Neuronal stem cell (in vitro differentiated cells): Measurements from ENCODE around the gene CDH2.

ENCODE experiments used
- DNase-seq: peaks from one replicate; pipeline ENCODE4 v3.0.0-alpha.2; 2013; ENCODE audit warnings: low spot score
- H2AFZ ChIP-seq: one replicate; pipeline ENCODE4 v1.6.1; 2013; ENCODE audit warnings: mild to moderate bottlenecking, low read length, inconsistent platforms
- H2AK5ac ChIP-seq: 2 replicates; pipeline ENCODE4 v1.6.1; 2013; ENCODE audit warnings: low read depth, mild to moderate bottlenecking, inconsistent platforms, low read length, moderate library complexity, mixed read lengths
- H2BK120ac ChIP-seq: 2 replicates; pipeline ENCODE4 v1.6.1; 2013; ENCODE audit warnings: low read depth, mild to moderate bottlenecking, inconsistent platforms, low read length, moderate library complexity, mixed read lengths
- H2BK12ac ChIP-seq: one replicate; pipeline ENCODE4 v1.6.1; 2013; ENCODE audit warnings: low read length, inconsistent platforms
- H2BK15ac ChIP-seq: 2 replicates; pipeline ENCODE4 v1.6.1; 2013; ENCODE audit warnings: mild to moderate bottlenecking, low read length, inconsistent platforms, mixed read lengths
- H2BK5ac ChIP-seq: one replicate; pipeline ENCODE4 v1.6.1; 2013; ENCODE audit warnings: inconsistent platforms, mild to moderate bottlenecking, low read length, moderate library complexity
- H3K14ac ChIP-seq: one replicate; pipeline ENCODE4 v1.6.1; 2013; ENCODE audit warnings: low read length, inconsistent platforms
- H3K18ac ChIP-seq: 2 replicates; pipeline ENCODE4 v1.6.1; 2013; ENCODE audit warnings: low read length, inconsistent platforms
- H3K23ac ChIP-seq: 2 replicates; pipeline ENCODE4 v1.6.1; 2013; ENCODE audit warnings: low read depth, mild to moderate bottlenecking, mixed read lengths, low read length, inconsistent platforms; ENCODE audit not compliant: poor library complexity
- H3K27ac ChIP-seq: replicated peaks from 3 replicates; pipeline ENCODE4 v1.5.1; 2013; ENCODE audit warnings: low read length, inconsistent platforms
- H3K27me3 ChIP-seq, 3 experiments: 2 replicates each; pipeline ENCODE4 v1.6.1; 2013; ENCODE audit warnings: low read length in 3 of 3, mild to moderate bottlenecking in 2 of 3, inconsistent platforms in 1 of 3, low read depth in 1 of 3, mixed read lengths in 1 of 3, moderate library complexity in 1 of 3; ENCODE audit not compliant: control insufficient read depth in 3 of 3, insufficient read depth in 3 of 3
- H3K36me3 ChIP-seq, 2 donors: replicated peaks in 1 of 2; 2 replicates each; pipeline ENCODE4 v1.6.1; 2013; ENCODE audit warnings: low read length in 2 of 2; ENCODE audit not compliant: control insufficient read depth in 2 of 2, insufficient read depth in 2 of 2
- H3K4ac ChIP-seq: 2 replicates; pipeline ENCODE4 v1.6.1; 2013; ENCODE audit warnings: inconsistent platforms, mild to moderate bottlenecking, low read length, moderate library complexity
- H3K4me1 ChIP-seq, 2 donors: 1 replicate in 1 of 2; 2 replicates in 1 of 2; pipeline ENCODE4 v1.6.1; 2013; ENCODE audit warnings: low read length in 2 of 2, low read depth in 1 of 2; ENCODE audit not compliant: control insufficient read depth in 2 of 2, insufficient read depth in 1 of 2
- H3K4me2 ChIP-seq: one replicate; pipeline ENCODE4 v1.6.1; 2013; ENCODE audit warnings: mild to moderate bottlenecking, low read length, inconsistent platforms; ENCODE audit not compliant: insufficient read depth, poor library complexity, severe bottlenecking
- H3K4me3 ChIP-seq, 2 donors: 2 replicates each; pipeline ENCODE4 v1.5.1; 2013; ENCODE audit warnings: low read length in 2 of 2, mild to moderate bottlenecking in 2 of 2, inconsistent platforms in 1 of 2, moderate library complexity in 1 of 2
- H3K79me1 ChIP-seq: one replicate; pipeline ENCODE4 v1.6.1; 2013; ENCODE audit warnings: low read depth, mild to moderate bottlenecking, inconsistent platforms, low read length, moderate library complexity
- H3K9ac ChIP-seq: one replicate; pipeline ENCODE4 v1.6.1; 2013; ENCODE audit warnings: mild to moderate bottlenecking, low read depth, low read length, inconsistent platforms; ENCODE audit not compliant: poor library complexity
- H3K9me3 ChIP-seq, 2 donors: replicated peaks in 1 of 2; 2 replicates each; pipeline versions ENCODE3 to v1.6.1; 2013; ENCODE audit warnings: low read length in 2 of 2, mild to moderate bottlenecking in 2 of 2, inconsistent platforms in 1 of 2, low read depth in 1 of 2, mixed read lengths in 1 of 2, moderate library complexity in 1 of 2; ENCODE audit not compliant: control insufficient read depth in 2 of 2, insufficient read depth in 1 of 2
- H4K8ac ChIP-seq: one replicate; pipeline ENCODE4 v1.6.1; 2013; ENCODE audit warnings: low read depth, mild to moderate bottlenecking, inconsistent platforms, low read length, moderate library complexity
- H4K91ac ChIP-seq: one replicate; pipeline ENCODE4 v1.6.1; 2013; ENCODE audit warnings: low read length, low read depth, mild to moderate bottlenecking, inconsistent platforms; ENCODE audit not compliant: poor library complexity
- whole genome bisulfite sequencing, 2 donors: extraction: QIAGEN DNeasy Blood & Tissue Kit; methylation state at CpG; one replicate each; pipeline ENCODE4 v1.1.7; 2013; ENCODE audit warnings: missing lambda C conversion rate in 2 of 2, mixed read lengths in 1 of 2; ENCODE audit not compliant: insufficient read length in 2 of 2, insufficient replicate concordance in 1 of 2; ENCODE audit errors: extremely low coverage in 2 of 2; 5-methylcytosine and 5-hydroxymethylcytosine counted together

CDH2 gene

DNA sequence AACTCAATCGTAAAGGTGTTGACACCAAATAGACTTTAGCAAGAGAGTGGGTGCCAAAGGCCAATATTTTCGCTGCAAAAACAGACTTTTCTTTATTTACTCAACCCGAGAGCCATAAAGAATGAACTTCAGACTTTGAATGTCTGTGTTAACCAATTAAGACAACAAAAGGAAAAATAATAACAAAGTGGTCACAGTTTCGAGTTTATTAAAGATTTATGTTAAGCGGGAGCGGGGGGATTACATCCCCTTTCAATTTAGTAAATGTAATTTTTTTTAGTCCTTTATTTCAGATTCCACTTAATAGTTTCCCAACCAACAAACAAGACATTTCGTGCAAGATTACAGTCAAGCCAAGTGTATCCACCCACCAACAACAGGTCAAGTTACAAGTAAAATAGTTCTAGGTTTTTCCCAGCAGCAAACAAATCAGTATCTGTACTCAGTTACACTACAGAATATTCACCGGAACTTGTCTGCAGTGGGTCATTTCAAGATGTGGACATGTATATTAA, 9.0 kb downstream of the CDH2 start:
- H2BK120ac ChIP-seq, result no peak overlapping the region
- no peak overlapping the region for H4K8ac ChIP-seq
- no peak overlapping the region for H2AK5ac ChIP-seq
- H3K14ac ChIP-seq, result no peak overlapping the region
- WGBS, 2 donors, result no CpG with 5 or more reads among the region's 8 CpGs
- no peaks in the 10 kb centered on the region for H3K9me3 ChIP-seq
- H2AFZ ChIP-seq, result no peak overlapping the region
- no peak overlapping the region for H3K27ac ChIP-seq
- peaks cover 3% of the 10 kb centered on the region for H3K79me1 ChIP-seq
- H3K4me1 ChIP-seq, result peaks cover 11 to 18% of the 10 kb centered on the region in 2 donors
- no peak overlapping the region for H2BK12ac ChIP-seq
- H3K36me3 ChIP-seq, result peaks cover 3 to 89% of the 10 kb centered on the region in 2 donors
- H2BK5ac ChIP-seq, result no peak overlapping the region
- H3K4me2 ChIP-seq, result no peak overlapping the region
- no peak overlapping the region for H4K91ac ChIP-seq
- H3K18ac ChIP-seq, result no peak overlapping the region
- no peak overlapping the region for H3K4me3 ChIP-seq
- no peaks in the 10 kb centered on the region for H3K27me3 ChIP-seq
- no peak for DNase-seq
- H3K23ac ChIP-seq, result no peak overlapping the region
- no peak overlapping the region for H2BK15ac ChIP-seq
- H3K4ac ChIP-seq, result no peak overlapping the region
- H3K9ac ChIP-seq, result no peak overlapping the region

DNA sequence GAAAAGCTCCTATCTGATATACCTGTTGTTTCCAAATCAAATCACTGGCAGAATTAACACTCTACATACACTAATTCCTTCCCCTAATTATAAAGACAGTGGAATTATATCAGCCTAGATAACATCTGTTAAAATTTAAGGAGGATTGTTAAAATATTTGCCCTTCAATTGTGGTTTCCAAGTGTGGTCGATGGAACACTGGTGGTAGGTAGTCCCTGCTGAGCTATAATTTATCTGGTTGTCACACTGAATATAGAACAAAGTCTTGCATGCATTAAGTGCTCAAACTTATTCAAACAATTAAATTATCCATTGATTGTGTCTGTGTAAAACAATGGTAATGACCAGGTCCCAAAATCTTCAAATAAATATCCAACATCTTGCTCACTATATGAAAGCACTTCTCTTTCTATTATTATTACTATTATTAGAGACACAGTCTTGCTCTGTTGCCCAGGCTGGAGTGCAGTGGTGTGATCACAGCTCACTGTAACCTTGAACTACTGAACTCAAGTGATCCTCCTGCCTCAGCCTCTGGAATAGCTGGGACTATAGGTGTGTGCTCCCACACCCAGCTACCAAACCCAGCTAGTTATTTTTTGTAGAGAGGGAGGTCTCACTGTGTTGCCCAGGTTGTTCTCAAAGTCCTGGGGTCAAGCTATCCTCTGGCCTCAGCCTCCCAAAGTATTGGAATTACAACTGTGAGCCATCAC, 12.0 kb downstream of the CDH2 start:
- WGBS, 2 donors, result no CpG with 5 or more reads among the region's 1 CpG

DNA sequence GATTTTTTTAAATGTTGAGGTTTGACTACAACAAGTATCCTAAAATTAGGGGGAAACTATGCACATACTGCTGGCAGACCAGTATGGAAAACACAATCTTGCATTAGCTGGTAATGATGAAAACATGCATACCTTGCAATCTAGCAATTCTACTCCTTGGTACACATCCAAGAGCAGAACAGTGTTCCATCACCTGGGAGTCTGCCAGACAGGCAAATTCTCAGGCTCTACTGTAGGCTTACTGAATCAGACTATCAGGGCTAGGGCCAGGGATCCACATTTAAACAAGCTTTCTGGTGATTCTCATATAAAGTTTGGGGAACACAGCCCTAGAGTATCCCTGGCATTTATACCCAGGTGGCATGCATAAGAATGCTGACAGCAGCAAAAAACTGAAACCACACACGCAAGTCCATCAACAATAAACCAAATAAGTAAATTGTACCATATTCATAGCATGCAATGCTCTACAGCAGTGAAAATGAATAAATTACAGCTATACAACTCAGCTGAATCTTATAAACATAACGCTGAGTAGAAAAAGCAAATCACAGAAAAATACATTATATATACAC, 13.6 kb downstream of the CDH2 start:
- DNase-seq, result no peak
- Histone ChIP-seq H3K14ac (no peak overlapping the region), H3K36me3 (peaks cover 3 to 87% of the 10 kb centered on the region in 2 donors), H3K23ac (no peak overlapping the region), H2BK15ac (no peak overlapping the region), H4K8ac (no peak overlapping the region), H3K79me1 (peaks cover 9% of the 10 kb centered on the region), H2BK5ac (no peak overlapping the region), H3K4me1 (peaks cover 0 to 22% of the 10 kb centered on the region in 2 donors), H3K4me3 (no peak overlapping the region), H2BK12ac (no peak overlapping the region), H2AFZ (no peak overlapping the region), H2AK5ac (no peak overlapping the region), H3K9ac (no peak overlapping the region), H3K18ac (no peak overlapping the region), H4K91ac (no peak overlapping the region), H2BK120ac (no peak overlapping the region), H3K4me2 (no peak overlapping the region), H3K27me3 (no peaks in the 10 kb centered on the region), H3K4ac (no peak overlapping the region), H3K9me3 (no peaks in the 10 kb centered on the region), H3K27ac (no peak overlapping the region)
- no CpG with 5 or more reads among the region's 2 CpGs for WGBS, 2 donors

More for the DNA sequence above, 12.0 kb downstream of the CDH2 start:
- Histone ChIP-seq H2AK5ac (no peak overlapping the region), H3K18ac (no peak overlapping the region), H3K36me3 (peaks cover 1 to 93% of the 10 kb centered on the region in 2 donors), H4K8ac (no peak overlapping the region), H2AFZ (no peak overlapping the region), H2BK12ac (no peak overlapping the region), H3K4me3 (no peak overlapping the region), H3K27me3 (no peaks in the 10 kb centered on the region), H3K4ac (no peak overlapping the region), H3K27ac (no peak overlapping the region), H4K91ac (no peak overlapping the region), H3K23ac (no peak overlapping the region), H2BK5ac (no peak overlapping the region), H3K9me3 (no peaks in the 10 kb centered on the region), H2BK120ac (no peak overlapping the region), H3K9ac (no peak overlapping the region), H3K14ac (no peak overlapping the region), H3K4me2 (no peak overlapping the region), H2BK15ac (no peak overlapping the region), H3K4me1 (peaks cover 4 to 19% of the 10 kb centered on the region in 2 donors), H3K79me1 (peaks cover 9% of the 10 kb centered on the region)
- DNase-seq, result no peak
